Liver (tissue), 3 donors: Measurements from ENCODE around the gene HIF3A.

Experiments
- ATF3 ChIP-seq: IDR thresholded peaks from 2 replicates; pipeline ENCODE4 v1.6.1; 2016; ENCODE audit warnings: antibody characterized with exemption
- CTCF ChIP-seq: fragments of 150-350 bp; IDR thresholded peaks from 2 replicates; pipeline ENCODE4 v1.5.1; 2017; ENCODE audit warnings: improper control_type of control experiment, low read depth, low read length; ENCODE audit not compliant: missing input control
- MAX ChIP-seq: IDR thresholded peaks from 2 replicates; pipeline ENCODE4 v1.6.1; 2016; ENCODE audit warnings: antibody characterized with exemption
- RAD21 ChIP-seq, 2 donors: IDR thresholded peaks; 2 replicates each; pipeline ENCODE4 v1.6.1; 2016; ENCODE audit warnings: antibody characterized with exemption in 2 of 2, mild to moderate bottlenecking in 2 of 2
- REST ChIP-seq: IDR thresholded peaks from 2 replicates; pipeline ENCODE4 v1.6.1; 2016; ENCODE audit warnings: antibody characterized with exemption, mild to moderate bottlenecking
- RXRA ChIP-seq, 2 donors: IDR thresholded peaks; 2 replicates each; pipeline ENCODE4 v1.6.1; 2017 to 2018; ENCODE audit warnings: antibody characterized with exemption in 2 of 2, mild to moderate bottlenecking in 1 of 2
- SP1 ChIP-seq: IDR thresholded peaks from 2 replicates; pipeline ENCODE4 v1.6.1; 2018; ENCODE audit warnings: antibody characterized with exemption, mild to moderate bottlenecking
- TAF1 ChIP-seq: conservative IDR thresholded peaks from 2 replicates; pipeline ENCODE4 v1.6.1; 2016; ENCODE audit warnings: antibody characterized with exemption, mild to moderate bottlenecking
- YY1 ChIP-seq: IDR thresholded peaks from 2 replicates; pipeline ENCODE4 v1.6.1; 2016; ENCODE audit warnings: antibody characterized with exemption, mild to moderate bottlenecking
- ZBTB33 ChIP-seq: IDR thresholded peaks from 2 replicates; pipeline ENCODE4 v1.6.1; 2016; ENCODE audit warnings: antibody characterized with exemption
- donor health status: healthy.
- donor health status: healthy.

- TF ChIP-seq CTCF: no peak
- no peak for TF ChIP-seq REST
- no peak for TF ChIP-seq ATF3
- no peak for TF ChIP-seq RAD21 (IDR thresholded peaks at IDR 0.05)
- TF ChIP-seq ZBTB33: no peak
- TF ChIP-seq YY1: no peak
- no peak for TF ChIP-seq RXRA (IDR thresholded peaks at IDR 0.05)
- TF ChIP-seq TAF1: no peak
- no peak for TF ChIP-seq MAX
- TF ChIP-seq SP1: no peak
These were observed 48.3 kb downstream of the HIF3A start for GRCh38 chr19:46345157-46345556.
